ENCODE measurements around the gene SHC1. TPM values are rescaled to one million over a fixed set of nuclear protein-coding genes. Genes with fewer than 3 reads are reported as not detected.

SHC1 gene, protein sequence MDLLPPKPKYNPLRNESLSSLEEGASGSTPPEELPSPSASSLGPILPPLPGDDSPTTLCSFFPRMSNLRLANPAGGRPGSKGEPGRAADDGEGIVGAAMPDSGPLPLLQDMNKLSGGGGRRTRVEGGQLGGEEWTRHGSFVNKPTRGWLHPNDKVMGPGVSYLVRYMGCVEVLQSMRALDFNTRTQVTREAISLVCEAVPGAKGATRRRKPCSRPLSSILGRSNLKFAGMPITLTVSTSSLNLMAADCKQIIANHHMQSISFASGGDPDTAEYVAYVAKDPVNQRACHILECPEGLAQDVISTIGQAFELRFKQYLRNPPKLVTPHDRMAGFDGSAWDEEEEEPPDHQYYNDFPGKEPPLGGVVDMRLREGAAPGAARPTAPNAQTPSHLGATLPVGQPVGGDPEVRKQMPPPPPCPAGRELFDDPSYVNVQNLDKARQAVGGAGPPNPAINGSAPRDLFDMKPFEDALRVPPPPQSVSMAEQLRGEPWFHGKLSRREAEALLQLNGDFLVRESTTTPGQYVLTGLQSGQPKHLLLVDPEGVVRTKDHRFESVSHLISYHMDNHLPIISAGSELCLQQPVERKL
- total RNA-seq: 10 to 100 TPM; 31.2 to 36.3 TPM

- POLR2A ChIA-PET: interaction anchor here (1.0 kb wide), 1 partner anchor 9 kb away, joined by 3 read pairs; the partner anchor contains the start of gene PYGO2
- CTCF ChIA-PET: interaction anchor here (0.8 to 2.2 kb wide), 5 partner anchors 8 to 80 kb away, joined by 3 to 15 read pairs (median 4); partner anchors contain the start of genes ADAM15 and PYGO2
These were observed at the start of gene SHC1 for GRCh38 chr1:154970631-154971340. TSS of gene SHC1 (minus strand) at chr1:154970747. CDS start at chr1:154970526, 221 bp downstream.

DNA sequence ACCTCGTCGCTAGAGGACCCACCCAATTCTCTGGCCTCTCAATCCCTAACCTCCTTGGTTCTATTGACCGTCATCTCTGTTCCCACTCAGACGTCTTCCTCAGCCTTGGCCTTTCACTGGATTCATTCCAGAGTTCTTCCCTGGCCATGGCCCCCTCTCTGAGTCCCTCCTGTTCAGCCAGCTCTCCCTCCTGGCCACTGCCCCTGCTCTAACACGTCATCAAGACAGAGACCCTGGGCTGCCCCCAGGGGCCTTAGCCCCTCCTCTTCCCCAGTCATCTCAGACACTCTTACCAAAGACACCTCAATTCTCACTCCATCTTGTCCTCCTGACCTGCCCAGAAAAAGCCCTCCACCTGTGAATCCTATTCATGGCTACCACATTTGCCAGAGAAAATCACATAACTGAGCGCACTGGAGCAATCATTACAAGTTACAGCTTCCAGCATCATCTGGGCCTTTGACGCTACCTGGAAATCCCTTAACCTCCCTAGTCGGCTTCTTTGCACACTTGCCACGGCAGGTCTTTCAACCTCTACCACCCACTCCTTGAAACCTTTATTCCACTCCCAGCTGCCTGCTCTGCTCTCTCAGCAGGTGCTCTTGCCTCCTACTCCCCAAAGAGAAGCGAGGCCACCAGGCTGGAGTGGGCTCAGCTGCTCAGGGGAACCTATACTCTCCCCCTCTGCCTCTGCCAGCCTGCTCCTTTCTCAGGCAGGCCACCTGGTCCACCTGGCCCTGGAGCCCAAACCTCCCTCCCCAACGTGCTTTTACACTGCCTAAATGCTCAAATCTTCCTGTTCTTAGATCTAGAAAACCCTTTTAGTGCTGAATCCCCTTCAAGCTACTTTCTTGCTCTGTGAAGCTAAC lies 49.1 kb upstream of the SHC1 start:
- POLR2A ChIA-PET: no interaction called here

DNA sequence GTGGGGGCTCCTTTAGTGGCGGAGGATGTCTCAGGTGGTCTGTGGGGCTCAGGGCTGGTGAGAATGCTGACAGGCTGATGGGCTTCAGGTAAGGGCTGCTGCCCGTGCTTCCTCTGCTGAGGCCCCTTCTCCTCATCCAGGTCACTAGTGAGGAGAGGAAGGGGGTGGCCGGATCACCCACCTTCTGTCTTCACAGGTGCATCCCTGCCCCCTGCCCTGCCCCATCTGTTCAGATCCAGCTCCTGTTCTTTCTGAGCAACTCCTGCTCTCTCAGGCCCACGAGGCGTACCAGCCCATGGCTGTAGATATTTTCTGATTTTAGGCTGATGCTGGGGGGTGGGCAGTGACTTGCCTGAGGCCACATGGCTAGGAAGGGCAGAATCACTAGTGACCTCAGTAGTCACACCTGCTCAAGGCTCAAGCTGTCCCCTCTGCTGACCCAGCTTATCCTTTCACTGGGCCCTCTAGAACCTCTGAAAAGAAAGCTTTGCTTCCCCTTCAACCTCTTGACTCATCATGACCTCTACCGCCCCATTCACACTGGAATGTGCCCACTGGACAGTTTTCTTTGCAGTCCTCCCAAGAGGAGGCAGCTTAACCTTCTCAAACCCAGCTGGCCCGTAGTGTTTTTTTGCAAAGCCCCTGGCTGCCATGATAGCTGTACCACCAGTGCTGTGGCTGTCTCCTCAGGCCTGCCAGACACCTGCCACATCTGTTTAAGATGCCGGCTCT lies 48.2 kb upstream of the SHC1 start:
- CTCF ChIA-PET: interaction anchor here (0.8 to 7.7 kb wide), 9 partner anchors 17 to 59 kb away, joined by 3 to 115 read pairs (median 6); partner anchors contain the start of genes CKS1B, LENEP and ZBTB7B
- POLR2A ChIA-PET: no interaction called here

More for the DNA sequence above, 49.1 kb upstream of the SHC1 start:
- CTCF ChIA-PET: interaction anchor here (0.6 to 1.3 kb wide), 3 partner anchors 19 to 29 kb away, joined by 3 to 4 read pairs (median 4); no protein-coding TSS in a partner anchor

DNA sequence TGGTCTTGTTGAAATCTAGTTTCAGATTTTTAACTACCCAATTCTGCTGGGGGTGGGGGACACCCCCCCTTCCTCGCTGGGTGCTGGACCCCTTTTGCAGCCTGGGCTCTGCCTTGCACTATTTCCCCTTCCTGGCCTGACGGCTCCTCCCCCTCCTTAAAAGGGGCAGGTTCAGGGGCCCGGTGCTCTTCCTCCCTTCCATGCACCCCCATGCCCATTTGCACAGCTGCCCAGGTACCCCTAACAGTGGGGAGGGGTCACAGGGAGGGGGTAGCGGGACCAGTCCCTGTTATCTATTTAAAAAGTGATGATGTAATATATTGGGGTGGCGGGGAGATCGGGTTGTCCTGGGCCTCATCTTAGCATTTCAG lies 47.4 kb upstream of the SHC1 start:
- POLR2A ChIA-PET: interaction anchor here (0.9 to 1.5 kb wide), 3 partner anchors 19 to 33 kb away, joined by 4 to 8 read pairs (median 4); partner anchors contain the start of genes ADAM15 and LENEP

DNA sequence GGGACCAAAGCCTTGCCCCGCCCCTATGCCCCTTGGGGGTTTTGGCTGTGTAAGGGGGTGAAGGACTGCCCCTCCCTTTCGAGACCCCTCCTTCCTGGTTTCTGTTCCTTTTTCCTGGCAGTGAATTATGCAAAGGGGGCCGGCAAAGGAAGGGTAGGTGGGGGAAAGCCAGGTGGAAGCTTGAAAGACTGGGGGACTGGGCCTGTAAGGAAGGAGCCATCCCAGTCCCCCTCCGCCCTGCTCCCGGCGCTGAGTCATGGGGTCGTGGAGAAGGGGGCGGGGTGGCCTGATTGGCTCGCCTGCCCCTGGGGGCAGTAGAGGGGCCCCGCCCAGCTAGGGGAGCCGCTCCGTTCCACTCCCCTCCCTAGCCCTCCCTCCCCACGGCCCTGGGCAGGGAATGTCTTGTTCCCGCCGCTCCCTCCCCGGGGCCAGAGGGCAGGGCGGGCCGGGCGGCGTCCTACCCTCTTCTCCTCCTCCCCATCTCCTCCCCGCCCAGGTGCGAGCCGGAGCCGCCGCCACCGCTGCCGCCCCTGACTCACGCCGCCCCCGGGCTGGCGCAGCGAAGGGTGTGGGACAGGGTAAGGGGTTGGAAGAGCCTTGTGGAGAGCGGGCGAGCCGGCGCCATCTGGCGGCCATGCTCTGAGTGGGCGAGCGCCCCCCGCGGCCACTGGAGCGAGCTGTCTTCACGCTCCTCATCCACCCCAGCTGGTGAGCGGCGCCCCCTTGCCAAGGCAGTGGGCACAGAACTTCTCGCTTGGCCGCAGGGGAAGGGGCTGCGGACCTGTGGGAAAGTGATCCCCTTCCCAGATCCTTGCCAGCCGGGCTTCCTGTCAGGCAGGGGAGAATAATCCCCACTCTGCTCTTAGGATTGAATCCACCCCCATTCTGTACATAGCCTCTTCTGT lies 46.7 kb upstream of the SHC1 start:
- ChIA-PET POLR2A (interaction anchor here (0.9 to 1.6 kb wide), 4 partner anchors 10 to 34 kb away, joined by 3 to 8 read pairs (median 4); partner anchors contain the start of genes ADAM15 and LENEP), CTCF (interaction anchor here (0.6 to 7.7 kb wide), 31 partner anchors 9 to 409 kb away, joined by 3 to 115 read pairs (median 6); partner anchors contain the start of genes ADAM15, ADAR, CKS1B and EFNA4)

More for the DNA sequence above, 47.4 kb upstream of the SHC1 start:
- CTCF ChIA-PET: interaction anchor here (0.6 to 7.7 kb wide), 30 partner anchors 10 to 410 kb away, joined by 3 to 115 read pairs (median 6); partner anchors contain the start of genes ADAM15, ADAR, CKS1B and EFNA4

GRCh38 chr1:155016231-155016831 lies 45.8 kb upstream of the SHC1 start:
- ChIA-PET CTCF (interaction anchor here (1.2 to 7.7 kb wide), 16 partner anchors 8 to 292 kb away, joined by 3 to 115 read pairs (median 8); partner anchors contain the start of genes ADAM15, EFNA4, FLAD1 and PBXIP1), POLR2A (interaction anchor here (1.5 to 1.6 kb wide), 2 partner anchors 10 to 17 kb away, joined by 3 to 8 read pairs; no protein-coding TSS in a partner anchor)

DNA sequence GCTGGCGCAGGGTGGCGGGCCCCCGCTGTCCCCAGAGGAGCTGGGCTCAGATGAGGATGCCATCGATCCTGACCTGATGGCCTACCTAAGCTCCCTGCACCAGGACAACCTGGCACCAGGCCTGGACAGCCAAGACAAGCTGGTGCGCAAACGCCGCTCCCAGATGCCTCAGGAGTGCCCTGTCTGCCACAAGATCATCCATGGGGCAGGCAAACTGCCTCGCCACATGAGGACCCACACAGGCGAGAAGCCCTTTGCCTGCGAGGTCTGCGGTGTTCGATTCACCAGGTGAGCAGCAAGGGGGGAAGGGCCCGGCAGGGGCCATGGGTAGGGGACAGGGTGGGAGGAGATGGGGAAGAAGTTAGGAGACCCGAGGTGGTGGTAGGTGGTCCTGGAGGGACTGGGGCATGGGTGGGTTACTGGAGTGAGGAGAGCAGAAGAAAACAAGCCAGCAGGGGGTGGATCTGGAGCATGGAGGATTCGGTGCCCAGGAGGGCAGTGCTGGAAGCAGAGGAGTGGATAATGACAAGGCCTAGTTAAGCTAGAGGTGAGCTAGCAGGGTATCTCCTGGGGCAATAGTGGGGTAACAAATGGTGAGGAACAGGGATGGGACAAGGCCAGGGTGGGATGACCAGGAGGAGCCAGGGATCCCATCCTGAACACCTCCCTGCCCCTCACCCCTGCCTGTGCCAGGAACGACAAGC lies 45.1 kb upstream of the SHC1 start:
- ChIA-PET CTCF (interaction anchor here (0.7 to 7.7 kb wide), 9 partner anchors 9 to 292 kb away, joined by 3 to 115 read pairs (median 11); partner anchors contain the start of genes ADAM15, EFNA4, PBXIP1 and PYGO2), POLR2A (interaction anchor here (0.6 kb wide), 1 partner anchor 294 kb away, joined by 3 read pairs; no protein-coding TSS in a partner anchor)

GRCh38 chr1:155014709-155015508 lies 44.4 kb upstream of the SHC1 start:
- ChIA-PET POLR2A (interaction anchor here (0.6 kb wide), 2 partner anchors 47 to 294 kb away, joined by 3 to 8 read pairs; no protein-coding TSS in a partner anchor), CTCF (interaction anchor here (0.7 to 7.7 kb wide), 4 partner anchors 9 to 71 kb away, joined by 3 to 115 read pairs (median 7); partner anchors contain the start of gene ZBTB7B)

GRCh38 chr1:155013632-155014031 lies 43.1 kb upstream of the SHC1 start:
- CTCF ChIA-PET: interaction anchor here (7.7 kb wide), 1 partner anchor 13 kb away, joined by 115 read pairs; the partner anchor contains the start of gene ZBTB7B
- POLR2A ChIA-PET: no interaction called here

DNA sequence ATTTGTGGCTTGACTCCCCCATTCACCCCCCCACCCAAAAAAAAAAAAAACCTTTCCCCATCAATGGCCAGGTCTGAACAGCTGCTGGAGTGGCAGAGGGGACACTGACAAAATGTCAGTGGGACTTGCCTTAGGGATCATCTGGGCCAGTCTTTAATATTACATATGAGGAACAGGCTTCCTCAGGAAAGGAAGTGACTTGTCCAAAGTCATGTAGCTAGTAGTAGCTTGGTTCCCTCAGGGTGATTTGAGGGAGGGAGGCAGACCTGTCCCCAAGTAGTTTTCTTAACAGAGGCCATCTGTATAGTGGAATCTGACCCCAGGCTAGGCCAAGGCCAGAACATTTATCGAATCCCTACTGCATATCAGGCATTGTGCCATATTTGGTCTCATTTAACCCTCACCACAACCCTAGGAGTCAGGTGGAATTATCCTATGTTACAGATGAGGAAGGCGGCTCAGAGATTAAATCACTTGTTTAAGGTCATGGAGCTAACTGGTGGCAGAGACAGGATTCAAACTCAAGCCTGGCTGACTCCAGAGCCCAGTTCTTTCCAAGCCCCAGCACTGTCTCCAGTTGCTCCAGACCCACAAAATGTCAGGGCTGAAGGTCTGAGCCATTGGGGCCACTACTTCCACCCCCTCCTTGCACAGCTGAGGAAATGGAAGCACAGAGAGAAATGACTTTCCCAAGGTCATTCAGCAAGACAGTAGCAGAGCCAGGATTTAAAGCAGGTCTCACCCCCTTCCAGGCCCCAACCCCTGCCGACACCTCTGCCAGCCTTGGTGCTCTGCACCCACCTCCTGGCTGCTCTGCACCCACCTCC lies 42.4 kb upstream of the SHC1 start:
- ChIA-PET POLR2A (no interaction called here), CTCF (interaction anchor here (0.7 to 7.7 kb wide), 3 partner anchors 13 to 112 kb away, joined by 3 to 115 read pairs (median 4); partner anchors contain the start of gene ZBTB7B)

DNA sequence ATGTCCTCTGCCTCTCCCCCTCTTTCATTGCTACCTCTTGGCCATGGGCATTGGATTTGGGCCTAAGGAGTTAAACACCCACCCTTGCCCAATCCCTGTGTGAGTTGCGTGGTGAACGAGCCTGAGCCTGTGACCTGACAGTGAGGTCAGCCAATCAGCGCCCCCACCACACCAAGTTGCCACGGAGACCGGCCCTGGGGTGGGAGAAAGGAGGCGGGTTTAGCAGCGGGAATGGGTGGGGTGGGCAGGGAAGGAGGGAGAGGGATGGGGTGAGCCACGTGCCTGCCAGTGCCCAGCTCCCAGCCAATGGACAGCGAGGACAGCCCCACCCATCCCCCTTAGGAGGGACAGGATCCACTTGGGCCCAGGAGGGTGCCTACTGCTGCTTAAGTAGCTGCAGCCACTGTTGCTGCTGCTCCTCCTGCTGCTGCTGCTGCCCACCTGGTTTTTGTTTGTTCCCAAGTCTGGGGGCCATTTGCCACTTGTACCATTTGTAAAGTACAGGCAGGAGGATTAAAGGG lies 41.5 kb upstream of the SHC1 start:
- CTCF ChIA-PET: interaction anchor here (1.1 to 7.7 kb wide), 2 partner anchors 12 to 73 kb away, joined by 4 to 115 read pairs; partner anchors contain the start of gene ZBTB7B
- POLR2A ChIA-PET: interaction anchor here (0.6 kb wide), 1 partner anchor 27 kb away, joined by 10 read pairs; no protein-coding TSS in a partner anchor

GRCh38 chr1:155011437-155012025 lies 41.0 kb upstream of the SHC1 start:
- ChIA-PET POLR2A (interaction anchor here (0.6 kb wide), 1 partner anchor 27 kb away, joined by 10 read pairs; no protein-coding TSS in a partner anchor), CTCF (interaction anchor here (0.6 to 7.7 kb wide), 2 partner anchors 11 to 789 kb away, joined by 3 to 115 read pairs; partner anchors contain the start of gene ZBTB7B)

Measured in activated CD8-positive, alpha-beta memory T cell treated with anti-CD3 and anti-CD28 coated beads for 36 hours (primary cell).